ENCODE results near the gene GPC4. TPM values are rescaled to one million over a fixed set of nuclear protein-coding genes. Genes with fewer than 3 reads are reported as not detected.
"Not testable (repeated sequence)": the region's sequence is repeated elsewhere in the genome, so short reads cannot be mapped to it uniquely, and the experiment has no call there.

Gene GPC4
- total and polyA plus RNA-seq, 8 donors, result 3.0 to 15.3 (median 8.3) TPM

DNA sequence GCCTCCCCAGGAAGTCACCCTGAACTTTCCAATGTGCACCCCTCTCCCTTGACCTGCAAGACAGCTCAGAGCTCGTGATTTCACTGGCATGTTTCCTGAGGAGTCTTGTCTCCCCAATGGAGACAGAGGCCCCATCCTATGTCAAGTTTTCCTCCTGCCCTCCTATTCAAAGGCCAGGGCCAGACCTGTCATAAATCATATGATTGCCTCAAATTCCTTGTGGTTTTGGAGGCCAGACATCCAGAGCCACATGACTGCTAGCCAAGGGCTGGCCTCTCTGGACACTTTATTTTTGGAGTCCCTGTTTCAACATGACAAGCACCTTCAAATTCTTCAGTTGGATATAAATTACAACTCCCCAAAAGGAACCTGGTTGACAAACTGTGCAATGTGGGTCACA lies 121.2 kb downstream of the GPC4 start:
- Histone ChIP-seq H3K27me3 (no peaks in the 10 kb centered on the region), H3K27ac (no peak overlapping the region), H3K9me3 (no peaks in the 10 kb centered on the region), H3K4me3 (no peak overlapping the region), H3K4me1 (no peaks in the 10 kb centered on the region), H3K36me3 (no peaks in the 10 kb centered on the region)
- intact Hi-C loops (cut with DNase I), result no loop called here
- WGBS, 2 donors, result 60 to 83% methylated on average over 1 of the region's 1 CpG
- TF ChIP-seq, protein P1, sequence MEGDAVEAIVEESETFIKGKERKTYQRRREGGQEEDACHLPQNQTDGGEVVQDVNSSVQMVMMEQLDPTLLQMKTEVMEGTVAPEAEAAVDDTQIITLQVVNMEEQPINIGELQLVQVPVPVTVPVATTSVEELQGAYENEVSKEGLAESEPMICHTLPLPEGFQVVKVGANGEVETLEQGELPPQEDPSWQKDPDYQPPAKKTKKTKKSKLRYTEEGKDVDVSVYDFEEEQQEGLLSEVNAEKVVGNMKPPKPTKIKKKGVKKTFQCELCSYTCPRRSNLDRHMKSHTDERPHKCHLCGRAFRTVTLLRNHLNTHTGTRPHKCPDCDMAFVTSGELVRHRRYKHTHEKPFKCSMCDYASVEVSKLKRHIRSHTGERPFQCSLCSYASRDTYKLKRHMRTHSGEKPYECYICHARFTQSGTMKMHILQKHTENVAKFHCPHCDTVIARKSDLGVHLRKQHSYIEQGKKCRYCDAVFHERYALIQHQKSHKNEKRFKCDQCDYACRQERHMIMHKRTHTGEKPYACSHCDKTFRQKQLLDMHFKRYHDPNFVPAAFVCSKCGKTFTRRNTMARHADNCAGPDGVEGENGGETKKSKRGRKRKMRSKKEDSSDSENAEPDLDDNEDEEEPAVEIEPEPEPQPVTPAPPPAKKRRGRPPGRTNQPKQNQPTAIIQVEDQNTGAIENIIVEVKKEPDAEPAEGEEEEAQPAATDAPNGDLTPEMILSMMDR (IDR thresholded peaks at IDR 0.05), result no peak
- DNase-seq, result no peak
- no peak for ATAC-seq
- no peak for FAIRE-seq

- no peaks in the 10 kb centered on the region for H3K27me3 ChIP-seq
- TF ChIP-seq, protein P1 (IDR thresholded peaks at IDR 0.05), result no peak
- WGBS, 2 donors, result 84 to 95% methylated on average over 4 of the region's 4 CpGs
- no peak overlapping the region for H3K4me3 ChIP-seq
- DNase-seq (no peak), ATAC-seq (peak in 1 of 4 donors; percentile 23), FAIRE-seq (no peak)
- intact Hi-C loops (cut with DNase I), result no loop called here
- H3K4me1 ChIP-seq, result no peaks in the 10 kb centered on the region
- H3K9me3 ChIP-seq, result no peaks in the 10 kb centered on the region
- no peak overlapping the region for H3K27ac ChIP-seq
- H3K36me3 ChIP-seq, result no peaks in the 10 kb centered on the region
These were observed 125.2 kb downstream of the GPC4 start for GRCh38 chrX:133290076-133290475.

DNA sequence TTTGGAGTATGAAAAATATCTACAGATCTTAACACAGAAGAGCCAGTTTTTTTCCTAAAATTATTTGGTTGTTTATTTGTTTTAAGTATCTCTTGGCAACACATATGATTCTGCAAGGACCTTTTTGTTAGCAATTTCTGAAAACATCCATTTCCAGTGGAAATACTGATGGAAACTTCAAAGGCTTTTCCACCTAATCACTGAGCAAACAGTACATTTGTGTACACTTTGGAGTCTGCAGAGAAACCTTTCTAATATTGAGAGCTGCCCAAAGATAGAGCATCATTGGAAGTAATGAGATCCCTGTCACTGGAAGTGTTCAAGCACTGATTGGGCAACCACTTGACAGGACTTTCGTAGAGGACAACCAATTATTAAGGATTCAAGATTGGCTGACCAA lies 127.4 kb downstream of the GPC4 start:
- WGBS, 2 donors, result 77 to 85% methylated on average over 1 of the region's 1 CpG
- FAIRE-seq (no peak), DNase-seq (no peak), ATAC-seq (no peak)
- TF ChIP-seq, protein P1 (IDR thresholded peaks at IDR 0.05), result no peak
- intact Hi-C loops (cut with DNase I), result no loop called here
- no peak overlapping the region for H3K4me3 ChIP-seq
- no peaks in the 10 kb centered on the region for H3K9me3 ChIP-seq
- H3K4me1 ChIP-seq, result no peaks in the 10 kb centered on the region
- no peaks in the 10 kb centered on the region for H3K36me3 ChIP-seq
- no peak overlapping the region for H3K27ac ChIP-seq
- no peaks in the 10 kb centered on the region for H3K27me3 ChIP-seq

GRCh38 chrX:133285341-133285740 lies 129.9 kb downstream of the GPC4 start:
- intact Hi-C loops (cut with DNase I), result no loop called here
- no peak for ATAC-seq
- 78 to 89% methylated on average over 6 of the region's 6 CpGs for WGBS, 2 donors

DNA sequence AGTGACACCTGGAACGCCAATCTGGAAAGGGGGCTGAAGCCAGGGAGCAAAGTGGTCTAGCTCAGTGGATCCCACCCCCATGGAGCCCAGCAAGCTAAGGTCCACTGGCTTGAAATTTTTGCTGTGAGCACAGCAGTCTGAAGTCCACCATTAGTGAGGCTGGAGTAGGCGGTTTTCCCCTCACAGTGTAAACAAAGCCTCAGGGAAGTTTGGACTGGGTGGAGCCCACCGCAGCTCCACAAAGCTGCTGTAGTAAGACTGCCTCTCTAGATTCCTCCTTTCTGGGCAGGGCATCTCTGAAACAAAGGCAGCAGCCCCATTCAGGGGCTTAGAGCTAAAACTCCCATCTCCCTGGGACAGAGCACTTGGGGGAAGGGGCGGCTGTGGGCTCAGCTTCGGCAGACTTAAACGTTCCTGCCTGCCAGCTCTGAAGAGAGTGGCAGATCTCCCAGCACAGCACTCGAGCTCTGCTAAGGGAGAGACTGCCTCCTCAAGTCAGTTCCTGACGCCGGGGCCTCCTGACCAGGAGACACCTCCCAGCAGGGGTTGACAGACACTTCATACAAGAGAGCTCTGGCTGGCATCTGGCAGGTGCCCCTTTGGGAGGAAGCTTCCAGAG lies 136.1 kb downstream of the GPC4 start:
- H3K4me3 ChIP-seq; H3K36me3 ChIP-seq; ATAC-seq; H3K4me1 ChIP-seq; DNase-seq; H3K27ac ChIP-seq; H3K9me3 ChIP-seq; intact Hi-C loops (cut with DNase I); FAIRE-seq: not testable (repeated sequence)
- 76 to 82% methylated on average over 9 of the region's 9 CpGs for WGBS, 2 donors
- H3K27me3 ChIP-seq, result peaks cover 0 to 11% (median 0%) of the 10 kb centered on the region in 4 donors

More at GRCh38 chrX:133285341-133285740, 129.9 kb downstream of the GPC4 start:
- Histone ChIP-seq H3K4me1 (no peaks in the 10 kb centered on the region), H3K36me3 (no peaks in the 10 kb centered on the region), H3K27me3 (no peaks in the 10 kb centered on the region), H3K9me3 (no peaks in the 10 kb centered on the region), H3K4me3 (no peak overlapping the region), H3K27ac (no peak overlapping the region)
- DNase-seq (no peak), FAIRE-seq (no peak)
- TF ChIP-seq, protein P1 (IDR thresholded peaks at IDR 0.05), result no peak
